ENCODE measurements around the gene ZNF764. TPM values are rescaled to one million over a fixed set of nuclear protein-coding genes. Genes with fewer than 3 reads are reported as not detected.
A peak's percentile ranks its signal among the peaks of the same experiment; 100 is the strongest.

ZNF764 gene
- total and polyA plus RNA-seq, 11 donors = 7.4 to 17.2 (median 11.0) TPM

GRCh38 chr16:30530163-30531037, 27.8 kb downstream of the ZNF764 start:
- peaks cover 0 to 28% (median 23%) of the 10 kb centered on the region in 9 donors for H3K36me3 ChIP-seq
- no peak overlapping the region for H3K4me3 ChIP-seq
- no peak for ATAC-seq
- no peaks in the 10 kb centered on the region for H3K27me3 ChIP-seq
- 86 to 88% (median 87%) methylated on average over 13 of the region's 13 CpGs for WGBS, 4 donors
- H3K4me1 ChIP-seq = peaks cover 0 to 45% (median 29%) of the 10 kb centered on the region in 12 donors
- H3K9me3 ChIP-seq = no peaks in the 10 kb centered on the region
- intact Hi-C loops (cut with DNase I) = loop anchor here in 4 of 10 donors (5.0 to 10.0 kb wide), 3 partner anchors 42 to 104 kb away; partner anchors contain the start of gene ZNF688 (in 3 of the 4)
- TF ChIP-seq CTCF (IDR thresholded peaks at IDR 0.05) (no peak), POLR2A (IDR thresholded peaks at IDR 0.05) (no peak)
- no peak overlapping the region for H3K27ac ChIP-seq
- DNase-seq = no peak

- DNase-seq (no peak), ATAC-seq (no peak)
- peak overlapping the region in 3 of 12 donors; percentile 98 to 100 (median 99) for H3K27ac ChIP-seq
- peaks cover 0 to 40% (median 30%) of the 10 kb centered on the region in 9 donors for H3K36me3 ChIP-seq
- H3K27me3 ChIP-seq = no peaks in the 10 kb centered on the region
- H3K4me1 ChIP-seq = peaks cover 0 to 51% (median 28%) of the 10 kb centered on the region in 12 donors
- no peaks in the 10 kb centered on the region for H3K9me3 ChIP-seq
- TF ChIP-seq CTCF (IDR thresholded peaks at IDR 0.05) (no peak), POLR2A (IDR thresholded peaks at IDR 0.05) (no peak)
- WGBS, 4 donors = 71 to 81% (median 75%) methylated on average over 3 to 4 of the region's 4 CpGs
- intact Hi-C loops (cut with DNase I) = loop anchor here in 9 of 10 donors (5.0 to 10.0 kb wide), 6 partner anchors 43 to 464 kb away; partner anchors contain the start of genes SEPHS2 (in 7 of the 9), ZNF688 (in 2 of the 9), ALDOA (in 1 of the 9) and DCTPP1 (in 1 of the 9)
- no peak overlapping the region for H3K4me3 ChIP-seq
These were observed 29.2 kb downstream of the ZNF764 start for GRCh38 chr16:30528799-30529457.

- Histone ChIP-seq H3K4me3 (peak overlapping the region in 10 of 12 donors; percentile 76 to 98 (median 88)), H3K27me3 (no peaks in the 10 kb centered on the region), H3K4me1 (peaks cover 0 to 44% (median 19%) of the 10 kb centered on the region in 12 donors), H3K27ac (peak overlapping the region; percentile 76 to 100 (median 99)), H3K9me3 (no peaks in the 10 kb centered on the region), H3K36me3 (peaks cover 0 to 35% (median 28%) of the 10 kb centered on the region in 9 donors)
- TF ChIP-seq CTCF (IDR thresholded peaks at IDR 0.05) (no peak), POLR2A (IDR thresholded peaks at IDR 0.05) (no peak)
- ATAC-seq = no peak
- DNase-seq = peak in 1 of 5 donors; percentile 40
- intact Hi-C loops (cut with DNase I) = loop anchor here in 9 of 10 donors (1.0 to 10.0 kb wide), 11 partner anchors 31 to 463 kb away; partner anchors contain the start of genes SEPHS2 (in 8 of the 9), ZNF785 (in 3 of the 9), FBRS (in 2 of the 9) and ZNF688 (in 2 of the 9)
- 24 to 32% (median 27%) methylated on average over 14 of the region's 14 CpGs for WGBS, 4 donors
These were observed 30.5 kb downstream of the ZNF764 start for GRCh38 chr16:30527635-30528178.

All from heart left ventricle (tissue), 16 donors.